Type B pancreatic cell (in vitro differentiated cells): ENCODE results near the gene TMEM53. TPM values are rescaled to one million over a fixed set of nuclear protein-coding genes. Genes with fewer than 3 reads are reported as not detected.

Experiments
- DNase-seq: peaks from one replicate; pipeline ENCODE4 v3.0.0; 2021; ENCODE audit warnings: mixed read lengths; ENCODE audit not compliant: unreplicated experiment; ENCODE audit errors: extremely low spot score
- H3K27ac Mint-ChIP-seq: 2 replicates; pipeline ENCODE4 v1.8.0; 2021; ENCODE audit warnings: mild to moderate bottlenecking, mixed read lengths
- H3K27me3 Mint-ChIP-seq: 2 replicates; pipeline ENCODE4 v1.8.0; 2021; ENCODE audit warnings: mixed read lengths
- H3K36me3 Mint-ChIP-seq: 2 replicates; pipeline ENCODE4 v1.8.0; 2021; ENCODE audit warnings: mixed read lengths
- H3K4me1 Mint-ChIP-seq: one replicate; pipeline ENCODE4 v1.8.0; 2021; ENCODE audit warnings: mixed read lengths; ENCODE audit not compliant: unreplicated experiment
- H3K4me3 Mint-ChIP-seq: 2 replicates; pipeline ENCODE4 v1.8.0; 2021; ENCODE audit warnings: mild to moderate bottlenecking, mixed read lengths
- H3K9me3 Mint-ChIP-seq: 2 replicates; pipeline ENCODE4 v1.8.0; 2021; ENCODE audit warnings: mixed read lengths
- long read RNA-seq: library from polyadenylated mRNA; unstranded; transcript quantifications from one replicate; pipeline ENCODE4 v2.0.0, GENCODE V29; 2020
- total RNA-seq: library from RNA; stranded (reverse); gene quantifications from 2 replicates; pipeline ENCODE4 v1.2.1, GENCODE V29; 2021; ENCODE audit warnings: low replicate concordance
- TF ChIP-seq, protein P1 (sequence below): fragments of 200-600 bp; sonication (generic); conservative IDR thresholded peaks from 2 replicates; pipeline ENCODE4 v1.5.0; 2021; ENCODE audit warnings: antibody characterized with exemption, mild to moderate bottlenecking

TMEM53 gene
- total RNA-seq, result 6.6 and 9.1 TPM in 2 replicates
- long read RNA-seq, transcript TMEM53-202 (3 exons, 2,310 nt), result major isoform, 5 of 14 reads
- long read RNA-seq, partial matches to known transcripts, result 0 of 14 reads
- long read RNA-seq, other reads (novel, unspliced or antisense), result 2 of 14 reads

DNA sequence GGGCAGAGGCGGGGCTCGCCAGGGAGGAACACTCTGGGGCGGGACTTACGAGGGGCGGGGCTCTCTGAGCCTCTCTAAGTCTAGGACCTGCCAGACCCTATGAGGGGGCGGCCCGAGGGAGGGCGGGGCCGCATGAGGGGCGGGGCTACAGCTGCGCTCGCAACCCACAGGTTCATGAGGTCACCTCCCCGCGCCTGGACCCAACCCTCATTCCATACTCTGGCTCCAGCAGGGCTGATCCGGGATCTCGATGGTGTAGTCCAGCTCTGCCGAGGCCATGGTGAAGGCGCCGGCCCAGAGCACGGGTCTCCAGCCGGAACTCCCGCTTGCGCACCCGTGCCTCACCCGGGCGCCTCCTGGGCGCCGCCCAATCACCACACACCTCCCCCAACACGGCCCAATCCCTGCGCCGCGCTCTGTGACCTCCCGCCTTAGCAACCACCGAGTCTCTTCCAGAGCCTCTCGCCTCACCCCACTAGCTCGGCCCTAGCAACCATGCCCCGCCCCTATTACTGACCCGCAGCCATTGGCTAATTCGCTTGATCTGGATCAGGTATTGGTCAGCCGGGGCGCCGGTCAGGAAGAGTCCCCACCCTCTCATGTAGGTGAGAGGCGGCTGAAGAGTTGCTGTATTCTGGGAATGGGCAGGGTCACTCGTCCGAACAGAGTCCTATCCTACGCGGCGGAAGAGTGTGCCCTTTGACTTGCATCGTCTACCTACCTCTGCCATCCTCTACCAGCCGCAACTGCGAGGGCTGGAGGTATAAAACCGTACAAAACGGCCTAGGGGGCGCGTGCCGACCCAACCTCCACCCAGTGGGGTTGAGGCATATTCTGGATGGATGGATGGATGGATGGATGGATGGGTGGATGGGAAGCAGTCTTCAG is at the start of gene TMEM53, which contains the start of gene ARMH1:
Gene TMEM53 (minus strand): TSS at position 369 of the 888 bp plus-strand sequence. CDS start 90 bp downstream, at position 279.
Gene ARMH1 (plus strand): TSS at position 602 of the 888 bp plus-strand sequence. CDS start 14,984 bp downstream, outside the sequence.
- Mint-ChIP-seq H3K4me3 (peak within 1 kb of the TSS; percentile 92), H3K36me3 (no peaks in the 10 kb centered on the region), H3K9me3 (no peaks in the 10 kb centered on the region), H3K27me3 (no peaks in the 10 kb centered on the region), H3K4me1 (peaks cover 35% of the 10 kb centered on the region), H3K27ac (peak within 1 kb of the TSS; percentile 95)
- TF ChIP-seq, protein P1, sequence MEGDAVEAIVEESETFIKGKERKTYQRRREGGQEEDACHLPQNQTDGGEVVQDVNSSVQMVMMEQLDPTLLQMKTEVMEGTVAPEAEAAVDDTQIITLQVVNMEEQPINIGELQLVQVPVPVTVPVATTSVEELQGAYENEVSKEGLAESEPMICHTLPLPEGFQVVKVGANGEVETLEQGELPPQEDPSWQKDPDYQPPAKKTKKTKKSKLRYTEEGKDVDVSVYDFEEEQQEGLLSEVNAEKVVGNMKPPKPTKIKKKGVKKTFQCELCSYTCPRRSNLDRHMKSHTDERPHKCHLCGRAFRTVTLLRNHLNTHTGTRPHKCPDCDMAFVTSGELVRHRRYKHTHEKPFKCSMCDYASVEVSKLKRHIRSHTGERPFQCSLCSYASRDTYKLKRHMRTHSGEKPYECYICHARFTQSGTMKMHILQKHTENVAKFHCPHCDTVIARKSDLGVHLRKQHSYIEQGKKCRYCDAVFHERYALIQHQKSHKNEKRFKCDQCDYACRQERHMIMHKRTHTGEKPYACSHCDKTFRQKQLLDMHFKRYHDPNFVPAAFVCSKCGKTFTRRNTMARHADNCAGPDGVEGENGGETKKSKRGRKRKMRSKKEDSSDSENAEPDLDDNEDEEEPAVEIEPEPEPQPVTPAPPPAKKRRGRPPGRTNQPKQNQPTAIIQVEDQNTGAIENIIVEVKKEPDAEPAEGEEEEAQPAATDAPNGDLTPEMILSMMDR, result no peak
- peak; percentile 97 for DNase-seq

DNA sequence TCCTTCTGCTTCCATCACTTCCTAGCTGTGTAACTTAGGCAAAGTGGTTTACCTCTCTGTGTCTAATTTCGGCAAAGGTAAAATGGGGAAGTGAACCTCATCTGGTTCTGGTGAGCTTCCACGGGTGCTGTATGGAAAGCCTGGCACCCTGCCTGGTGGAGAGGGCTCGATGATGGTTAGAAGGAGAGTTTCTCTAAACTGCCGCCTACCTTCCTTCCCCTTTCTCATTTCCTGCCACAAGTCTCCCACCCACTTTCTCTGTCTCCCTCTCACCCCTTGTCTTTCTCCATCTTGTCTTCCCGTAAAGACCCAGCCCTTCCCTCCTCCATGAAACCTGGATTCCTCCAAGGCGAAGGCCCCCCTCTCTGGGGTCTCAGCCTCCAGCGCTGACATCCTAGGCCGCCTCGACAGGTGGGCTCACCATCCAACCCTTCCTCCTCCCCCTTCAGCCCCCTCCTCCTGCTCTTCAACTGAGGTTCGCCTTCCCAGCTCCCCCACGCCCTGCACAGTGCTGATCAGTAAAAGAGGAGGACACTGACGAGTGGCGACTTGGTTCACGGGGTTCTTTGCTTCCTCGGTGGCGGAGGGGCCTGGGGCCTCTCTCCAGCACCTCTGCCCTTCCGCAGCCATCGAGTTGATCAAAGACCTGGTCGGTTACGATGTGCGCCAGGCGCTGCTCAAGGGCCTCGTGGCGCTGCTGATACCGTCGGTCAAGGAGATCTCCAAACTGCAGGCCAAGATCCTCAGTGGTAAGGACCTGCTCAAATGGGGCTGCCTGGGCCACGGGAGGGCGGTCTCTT is 49.4 kb upstream of the TMEM53 start:
- no peak for DNase-seq
- no peak overlapping the region for H3K4me3 Mint-ChIP-seq
- no peaks in the 10 kb centered on the region for H3K36me3 Mint-ChIP-seq
- TF ChIP-seq, protein P1, result no peak
- no peaks in the 10 kb centered on the region for H3K9me3 Mint-ChIP-seq
- no peaks in the 10 kb centered on the region for H3K27me3 Mint-ChIP-seq
- H3K4me1 Mint-ChIP-seq, result no peaks in the 10 kb centered on the region
- no peak overlapping the region for H3K27ac Mint-ChIP-seq

DNA sequence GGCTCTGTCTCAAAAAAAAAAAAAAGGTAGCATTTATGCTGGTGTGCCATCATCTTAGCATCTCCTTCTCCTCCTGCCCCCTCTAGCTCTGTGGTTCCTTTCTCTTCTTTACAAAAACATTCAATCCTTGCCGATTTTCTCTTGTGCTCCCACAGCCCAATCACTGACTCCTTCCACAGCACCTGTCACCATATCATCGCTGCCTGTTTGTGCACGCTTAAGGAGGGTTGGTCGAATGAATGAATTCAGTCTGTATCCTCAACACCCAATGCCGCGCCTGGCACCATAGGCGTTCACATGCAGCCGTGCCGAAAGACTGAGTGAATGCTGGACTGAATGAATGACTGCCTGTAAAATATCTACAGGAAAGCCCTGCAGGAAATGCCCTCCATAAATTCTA is 48.8 kb upstream of the TMEM53 start:
- no peaks in the 10 kb centered on the region for H3K36me3 Mint-ChIP-seq
- no peaks in the 10 kb centered on the region for H3K27me3 Mint-ChIP-seq
- peak overlapping the region; percentile 48 for H3K27ac Mint-ChIP-seq
- no peak for DNase-seq
- no peaks in the 10 kb centered on the region for H3K9me3 Mint-ChIP-seq
- TF ChIP-seq, protein P1, result no peak
- no peak overlapping the region for H3K4me3 Mint-ChIP-seq
- H3K4me1 Mint-ChIP-seq, result no peaks in the 10 kb centered on the region

DNA sequence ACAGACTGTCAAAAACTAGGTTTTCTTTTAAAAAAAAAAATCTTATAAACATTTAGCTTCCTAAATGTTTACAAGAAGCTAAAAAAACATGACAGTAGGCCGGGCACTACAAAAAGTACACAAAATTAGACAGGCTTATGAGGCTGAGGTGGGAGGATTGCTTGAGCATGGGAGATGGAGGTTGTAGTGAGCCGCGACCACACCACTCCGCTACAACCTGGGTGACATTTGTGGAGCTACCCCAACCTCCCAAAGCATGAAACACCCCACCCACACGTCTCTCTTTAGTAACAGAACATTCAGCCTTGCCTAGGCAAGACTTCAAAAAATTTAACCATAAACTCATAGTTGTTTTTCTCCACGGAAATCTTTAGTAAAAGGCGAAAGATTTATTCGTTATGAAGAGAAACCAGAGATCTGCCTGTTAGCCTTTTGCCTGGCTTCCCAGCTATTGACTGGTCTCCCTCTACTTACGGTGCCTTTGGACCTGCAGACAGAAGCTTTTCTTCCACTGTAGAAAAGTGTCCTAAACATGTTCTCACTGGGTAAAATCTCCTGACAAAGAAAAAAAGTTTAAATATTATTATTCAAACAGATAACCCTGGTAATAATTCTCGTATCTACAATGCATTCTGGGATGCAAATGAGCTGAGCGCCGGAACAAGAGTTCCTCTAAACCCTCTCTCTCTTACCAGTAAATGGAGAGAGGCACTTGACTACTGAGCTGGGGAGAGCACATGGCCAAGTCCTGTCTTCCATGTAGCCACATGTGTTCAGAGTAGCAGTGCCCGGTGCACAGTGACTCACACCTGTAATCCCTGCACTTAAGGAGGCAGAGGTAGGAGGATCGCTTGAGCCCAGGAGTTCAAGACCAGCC is 47.4 kb upstream of the TMEM53 start:
- Mint-ChIP-seq H3K27me3 (no peaks in the 10 kb centered on the region), H3K4me3 (no peak overlapping the region), H3K4me1 (no peaks in the 10 kb centered on the region)

More for the DNA sequence above, 47.4 kb upstream of the TMEM53 start:
- Mint-ChIP-seq H3K36me3 (no peaks in the 10 kb centered on the region), H3K27ac (no peak overlapping the region), H3K9me3 (no peaks in the 10 kb centered on the region)
- no peak for DNase-seq
- TF ChIP-seq, protein P1, result no peak
